ENCODE results near the gene ASTL. TPM values are rescaled to one million over a fixed set of nuclear protein-coding genes. Genes with fewer than 3 reads are reported as not detected.
A peak's percentile ranks its signal among the peaks of the same experiment; 100 is the strongest.

Gene ASTL
- total RNA-seq, 1 experiment from 2014 or later = 2.5 TPM

- no peak for DNase-seq (ENCODE audit: low spot score)
Measured at GRCh38 chr2:96159084-96159830, 21.0 kb upstream of the ASTL start.

DNA sequence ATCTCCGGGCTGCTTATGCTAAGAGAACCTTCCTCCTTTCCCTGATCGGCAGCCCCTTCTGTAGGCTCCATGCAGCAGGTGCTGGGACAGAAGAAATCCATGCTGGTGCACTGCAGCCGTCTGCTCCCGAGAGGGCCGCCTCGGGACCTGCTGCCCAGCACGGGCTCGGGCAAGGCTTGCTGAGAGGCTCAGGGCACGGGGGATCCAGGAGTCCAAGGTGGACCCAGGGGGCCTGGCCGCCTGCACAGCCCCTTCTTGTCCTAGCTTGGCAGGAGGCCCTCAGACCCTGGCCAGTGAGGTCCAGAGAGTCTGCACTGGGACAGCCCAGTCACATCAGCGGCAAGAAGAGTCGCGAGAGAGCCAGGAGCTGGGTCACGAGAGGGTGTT, 20.2 kb upstream of the ASTL start:
- DNase-seq (ENCODE audit: low spot score) = no peak

- no peak for DNase-seq (ENCODE audit: low spot score)
Measured at GRCh38 chr2:96157649-96158553, 19.6 kb upstream of the ASTL start.

DNA sequence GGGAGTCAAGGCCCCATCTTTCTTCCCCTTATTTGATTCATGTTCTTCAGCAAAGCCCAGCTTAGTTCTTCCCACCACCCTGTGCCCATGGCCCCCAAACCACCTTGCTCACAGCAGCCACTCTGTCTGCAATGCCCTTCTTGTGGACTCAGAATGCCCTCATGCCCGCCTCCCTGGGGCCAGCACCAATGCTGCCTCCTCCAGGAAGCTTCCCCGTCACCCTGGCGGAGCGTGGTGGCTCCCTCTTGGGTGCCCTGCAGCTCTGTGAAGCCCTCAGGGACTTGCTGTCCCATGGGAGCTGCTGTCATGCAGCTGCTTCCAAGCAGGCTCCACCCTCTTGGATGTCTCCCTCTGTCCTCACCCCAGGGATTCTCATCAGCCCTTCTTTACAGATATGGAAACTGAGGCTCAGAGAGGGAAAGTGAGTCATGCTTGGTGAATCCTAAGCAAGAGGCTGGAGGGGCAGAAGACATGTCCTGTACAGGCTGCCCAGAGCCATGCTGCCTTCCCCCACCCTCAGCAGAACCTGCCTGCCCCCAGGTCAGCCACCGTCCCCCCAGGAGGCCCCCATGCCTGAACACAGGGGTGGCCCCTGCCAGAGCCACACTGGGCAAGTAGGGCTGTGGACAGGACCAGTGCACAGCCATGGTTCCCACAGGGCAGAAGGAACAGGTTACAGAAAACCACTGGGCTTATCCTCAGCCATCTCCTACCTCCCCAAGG, 18.8 kb upstream of the ASTL start:
- DNase-seq (ENCODE audit: low spot score) = no peak

GRCh38 chr2:96156011-96156820, 17.9 kb upstream of the ASTL start:
- no peak for DNase-seq (ENCODE audit: low spot score)

DNA sequence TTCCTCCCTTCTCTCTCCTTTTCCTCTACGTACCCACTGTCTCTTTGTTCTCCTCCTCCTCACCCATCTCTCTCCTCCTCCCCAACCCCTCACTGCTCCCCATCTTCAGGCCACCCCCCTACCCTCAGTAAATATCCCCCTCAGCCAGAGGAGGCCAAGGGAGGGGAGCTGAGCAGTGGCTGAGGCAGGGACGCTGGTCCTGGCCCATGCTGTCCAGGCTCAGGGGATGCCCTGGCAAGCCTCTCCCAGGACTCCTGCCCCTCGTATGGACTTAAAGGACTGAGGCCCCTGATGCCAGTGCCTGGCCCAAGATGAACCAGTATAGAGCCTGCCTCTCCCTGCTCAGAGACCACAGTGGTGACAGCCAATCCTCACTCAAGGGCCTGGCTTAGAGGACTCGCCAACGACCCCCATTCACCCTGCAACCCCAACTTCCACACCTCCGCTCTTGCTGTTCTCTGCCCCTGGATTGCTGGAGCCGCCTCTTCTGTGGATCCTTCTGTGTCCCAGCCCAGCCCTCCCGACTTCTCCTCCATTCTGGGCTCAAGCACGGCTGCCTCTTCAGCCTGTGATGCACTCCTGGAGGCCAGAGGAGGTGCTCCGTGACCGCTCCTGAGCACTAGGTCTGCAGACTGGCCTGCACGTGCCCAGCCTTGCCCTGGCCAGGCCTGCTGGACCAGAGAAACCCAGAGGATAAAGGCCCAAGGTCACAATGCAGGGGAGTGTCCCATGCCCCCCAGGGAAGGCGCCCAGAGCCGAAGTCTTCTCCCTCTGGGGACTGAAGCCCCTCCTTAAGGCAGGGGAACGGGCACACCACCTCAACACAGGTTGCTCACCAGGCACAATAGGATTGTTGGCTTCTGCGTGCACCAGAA, 16.4 kb upstream of the ASTL start:
- DNase-seq (ENCODE audit: low spot score) = no peak

- DNase-seq (ENCODE audit: low spot score) = peak; percentile 17
Measured at GRCh38 chr2:96153991-96154431, 15.7 kb upstream of the ASTL start.

DNA sequence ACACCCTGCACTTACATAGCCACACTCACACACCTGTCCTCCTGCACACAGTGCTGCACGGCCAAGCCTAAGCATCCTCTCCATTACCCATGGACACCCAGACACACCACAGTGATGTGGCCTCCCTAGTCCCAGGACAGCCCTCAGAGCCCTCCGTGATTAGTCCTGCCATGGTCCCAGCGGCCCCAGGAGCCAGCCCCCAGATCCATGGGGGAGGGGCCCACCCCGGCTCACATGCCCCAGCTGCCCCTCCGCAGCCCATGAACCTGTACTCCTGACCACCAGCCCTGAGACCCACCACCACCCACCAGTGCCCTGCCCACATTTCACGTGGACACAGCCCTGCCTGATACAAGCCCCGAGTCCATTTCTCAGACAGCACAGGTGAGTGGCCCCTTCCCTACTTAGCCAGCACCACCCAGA, 15.0 kb upstream of the ASTL start:
- no peak for DNase-seq (ENCODE audit: low spot score)

- no peak for DNase-seq (ENCODE audit: low spot score)
Measured at GRCh38 chr2:96152304-96153161, 14.2 kb upstream of the ASTL start.

DNA sequence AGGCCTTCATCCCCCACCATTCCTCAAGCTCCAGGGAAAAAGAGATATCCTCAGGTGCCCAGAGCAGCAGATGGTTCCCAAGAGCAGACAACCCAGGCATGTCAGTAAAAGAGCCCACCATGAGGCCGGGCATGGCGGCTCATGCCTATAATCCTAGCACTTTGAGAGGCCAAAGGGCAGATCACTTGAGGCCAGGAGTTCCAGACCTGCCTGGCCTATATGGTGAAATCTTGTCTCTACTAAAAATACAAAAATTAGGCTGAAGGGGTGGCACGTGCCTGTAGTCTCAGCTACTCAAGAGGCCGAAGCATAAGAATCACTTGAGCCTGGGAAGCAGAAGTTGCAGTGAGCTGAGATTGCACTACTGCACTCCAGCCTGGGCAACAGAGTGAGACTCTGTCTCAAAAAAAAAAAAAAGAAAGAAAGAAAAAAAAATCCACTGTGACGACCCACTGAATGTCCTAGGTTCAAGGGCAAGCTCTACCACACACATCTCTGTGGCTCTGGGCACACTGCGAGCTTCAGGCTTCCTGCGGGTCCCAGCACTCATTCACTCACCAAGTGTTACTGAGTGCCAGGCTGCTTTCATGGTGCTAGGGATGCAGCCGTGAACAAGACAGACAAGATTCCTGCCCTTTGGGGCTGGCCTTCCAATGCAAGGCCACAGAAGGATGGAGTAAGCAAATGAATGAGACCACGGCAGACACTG, 13.4 kb upstream of the ASTL start:
- DNase-seq (ENCODE audit: low spot score) = no peak

GRCh38 chr2:96150791-96151594, 12.7 kb upstream of the ASTL start:
- DNase-seq (ENCODE audit: low spot score) = no peak

DNA sequence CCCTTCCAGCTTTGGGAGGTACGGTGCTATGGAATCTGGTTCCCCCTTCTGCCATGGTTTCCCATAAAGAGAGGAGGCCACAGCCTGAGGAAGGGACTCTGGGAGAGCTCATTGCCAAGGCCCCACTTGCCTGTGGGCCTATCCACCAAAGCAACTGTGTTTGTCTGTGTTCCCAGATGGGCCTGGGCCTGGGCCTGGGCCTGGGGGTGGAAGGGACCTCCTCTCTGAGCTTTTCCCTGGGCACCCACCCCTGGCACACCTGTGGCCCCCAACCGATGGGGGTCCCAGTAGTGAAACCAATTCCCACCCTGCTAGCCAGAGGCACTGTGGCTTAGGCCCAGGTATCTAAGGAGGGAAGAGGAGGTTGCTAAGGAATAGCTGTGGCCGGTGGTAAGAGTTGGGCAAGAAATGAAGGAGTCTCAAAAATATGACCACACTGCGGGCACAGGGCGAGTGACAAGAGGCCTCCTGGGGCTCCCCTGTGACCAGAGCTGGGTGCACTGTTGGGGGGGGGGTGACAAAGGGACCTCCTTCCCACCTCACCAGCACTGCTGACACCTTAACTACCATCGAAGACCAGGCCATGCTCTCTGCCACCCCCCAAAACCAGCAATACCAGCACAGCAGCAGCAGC, 11.8 kb upstream of the ASTL start:
- DNase-seq (ENCODE audit: low spot score) = no peak

DNA sequence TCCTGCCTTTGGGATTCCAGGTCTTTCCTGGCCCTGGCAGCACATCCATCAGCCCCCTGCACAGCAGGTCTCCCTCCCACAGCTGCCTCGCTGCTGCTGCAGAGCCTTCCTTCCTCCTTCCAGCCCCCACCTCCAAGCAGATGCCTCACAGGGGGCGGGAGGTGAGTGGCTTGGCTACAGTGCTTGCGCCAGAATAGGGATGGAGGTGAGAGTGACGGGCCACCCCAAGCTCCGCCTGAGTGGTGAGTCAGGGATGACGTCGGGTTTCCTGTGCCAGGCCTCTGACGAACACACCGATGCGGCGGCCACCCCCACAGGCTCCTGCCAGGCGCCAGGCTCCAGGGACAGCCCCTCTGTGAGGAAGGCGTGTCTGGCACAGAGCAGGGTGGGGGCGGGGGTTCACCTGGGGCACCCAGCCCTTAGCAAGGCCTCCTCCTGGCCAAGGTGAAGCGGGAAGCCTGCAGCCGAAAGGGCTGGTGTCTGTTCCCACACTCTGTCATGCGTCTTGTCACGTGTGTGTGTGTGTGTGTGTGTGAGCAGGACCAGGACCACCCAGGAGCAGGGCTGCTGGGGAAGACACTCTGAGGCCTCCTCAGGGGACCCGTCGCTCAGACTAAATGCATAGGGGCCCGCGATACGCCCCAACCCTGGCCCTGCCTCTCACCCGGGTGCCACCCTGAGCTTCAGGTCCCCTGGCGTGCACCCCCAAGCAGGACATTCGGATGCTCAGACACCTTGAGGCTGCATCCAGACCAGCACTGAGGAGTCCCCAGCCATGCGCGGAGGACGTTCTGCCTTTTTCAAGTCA, 10.3 kb upstream of the ASTL start:
- peak; percentile 72 for DNase-seq (ENCODE audit: low spot score)

DNA sequence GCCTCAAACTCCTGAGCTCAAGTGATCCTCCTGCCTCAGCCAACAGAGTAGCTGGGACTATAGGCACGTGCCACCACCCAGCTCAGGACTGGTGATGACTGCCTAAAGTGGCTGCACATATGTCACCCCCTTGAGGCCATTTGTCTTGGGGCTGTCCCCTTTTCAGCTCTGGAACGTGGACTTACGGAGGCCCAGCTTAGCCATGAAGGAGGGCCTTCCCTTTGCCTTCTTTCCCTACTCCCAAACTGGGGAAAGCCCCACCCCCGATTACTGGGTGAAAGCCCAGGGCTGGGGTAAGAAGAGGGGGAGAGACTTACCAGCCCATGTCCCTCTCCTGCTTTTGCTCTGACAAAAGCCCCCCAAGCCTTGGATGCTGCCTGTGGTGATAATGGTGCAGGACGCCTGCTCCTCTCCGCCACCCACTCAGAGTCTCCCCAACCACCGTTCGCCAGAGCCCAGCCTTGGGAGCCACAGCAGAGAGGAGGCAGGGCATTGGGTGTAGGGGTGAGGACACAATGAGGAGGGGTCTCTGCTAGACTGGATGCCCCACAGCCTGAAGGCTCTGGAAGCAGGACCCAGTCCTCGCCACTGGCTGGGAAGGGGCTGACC, 9.4 kb upstream of the ASTL start:
- DNase-seq (ENCODE audit: low spot score) = no peak

GRCh38 chr2:96146881-96147592, 8.7 kb upstream of the ASTL start:
- DNase-seq (ENCODE audit: low spot score) = no peak

Data from HT-29 (cell line).